ENCODE measurements around the gene AQP5. TPM values are rescaled to one million over a fixed set of nuclear protein-coding genes. Genes with fewer than 3 reads are reported as not detected.
"Not testable (repeated sequence)": the region's sequence is repeated elsewhere in the genome, so short reads cannot be mapped to it uniquely, and the experiment has no call there.

Gene AQP5
- polyA plus RNA-seq, 1 donor, result 1.2 TPM

DNA sequence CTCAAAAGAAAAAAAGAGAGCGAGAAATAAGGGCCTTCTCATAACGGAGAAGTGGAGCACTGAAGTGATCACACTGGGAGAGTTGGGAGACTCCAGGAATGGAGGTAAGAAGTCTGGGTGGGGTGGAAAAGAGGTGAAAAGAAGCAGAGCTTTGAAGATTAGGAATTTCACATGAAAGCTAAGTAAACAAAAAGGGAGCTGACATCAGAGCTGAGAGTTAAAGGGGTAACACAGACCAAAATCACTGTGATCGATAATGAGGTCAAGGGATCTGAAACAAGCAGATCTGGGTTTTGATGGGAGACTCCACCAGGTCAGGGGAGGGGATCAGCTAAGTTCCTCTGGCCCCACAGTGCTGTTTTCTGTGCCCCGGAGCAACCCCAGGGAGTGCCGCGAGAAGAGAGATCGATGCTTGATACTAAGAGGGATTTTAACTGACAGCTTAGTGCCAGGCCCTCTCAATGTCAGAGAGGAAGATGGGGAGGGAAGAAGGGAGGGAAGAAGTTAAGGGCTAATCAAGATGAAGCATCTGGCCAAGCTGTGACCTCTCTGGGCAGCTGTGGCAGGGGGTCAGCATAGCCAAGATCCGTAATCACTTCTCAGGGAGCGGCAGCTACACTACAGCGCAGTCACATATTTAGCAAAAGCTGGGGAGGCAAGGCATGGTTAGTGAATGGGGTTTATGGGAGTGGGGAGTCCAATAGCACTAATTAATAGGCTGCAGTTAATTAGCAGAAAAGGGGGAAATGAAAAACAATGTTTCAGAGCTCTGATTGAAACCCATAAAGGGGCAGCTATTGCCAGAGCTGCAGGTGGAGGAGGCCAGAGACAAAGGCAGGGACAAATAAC lies 19.1 kb downstream of the AQP5 start:
- no peak for DNase-seq

DNA sequence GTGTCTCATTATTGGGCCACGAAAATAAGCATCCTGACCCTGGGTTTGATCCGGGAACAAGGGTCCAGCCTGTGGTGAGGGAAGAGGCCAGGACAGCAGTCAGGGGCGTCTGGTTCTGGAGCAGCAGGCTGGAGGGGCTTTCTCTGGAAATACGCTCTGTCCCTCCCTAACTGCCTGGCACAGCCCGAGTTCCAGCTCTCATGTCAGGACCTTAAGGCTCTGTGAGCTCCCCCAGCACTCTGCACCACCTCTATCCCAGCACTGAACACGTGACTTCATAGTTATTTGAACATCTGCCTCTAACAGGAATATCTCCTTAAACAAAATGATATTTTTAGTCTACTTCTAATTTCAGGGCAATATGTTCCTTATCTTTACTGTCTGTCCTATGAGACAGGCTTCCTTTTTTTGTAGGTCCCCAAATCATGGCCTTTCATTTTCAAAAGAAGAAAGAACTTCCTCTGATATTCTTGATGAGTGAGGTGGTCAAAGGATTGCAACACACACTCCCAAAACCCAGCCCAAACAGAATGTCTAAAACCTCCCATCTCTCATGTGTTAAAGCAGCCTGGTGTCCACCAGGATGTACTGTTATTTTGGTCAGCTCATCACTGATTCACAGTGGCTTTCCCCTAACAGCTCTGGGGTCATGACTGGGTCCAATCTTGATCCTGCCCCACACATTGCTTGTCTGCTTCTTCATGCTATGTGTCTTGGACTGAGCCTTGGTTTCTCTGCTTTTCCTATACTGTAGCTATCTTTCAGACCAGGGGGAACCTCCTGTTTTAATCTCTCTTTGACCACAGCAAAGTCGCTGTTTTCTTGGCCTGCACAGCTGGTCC lies 20.8 kb downstream of the AQP5 start:
- no peak for DNase-seq

DNA sequence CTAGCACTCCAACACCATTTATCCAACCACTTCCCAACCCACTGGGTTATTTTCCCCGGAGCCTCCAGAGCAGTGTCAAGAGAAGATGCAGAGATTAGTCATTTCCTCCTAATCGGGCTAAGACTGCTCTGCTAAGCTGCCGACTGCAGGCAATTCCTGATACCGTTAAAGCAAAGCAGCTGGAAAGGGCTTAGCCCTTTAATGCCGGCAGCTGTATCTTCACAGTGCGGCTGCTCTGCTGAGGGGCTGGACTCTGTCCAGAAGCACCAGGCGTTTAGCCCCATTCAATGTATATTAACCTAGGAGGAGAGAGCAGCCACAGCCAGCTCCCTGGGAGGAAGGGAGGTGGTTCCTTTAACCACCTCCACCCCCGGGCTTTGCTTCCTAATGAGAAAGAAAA lies 22.2 kb downstream of the AQP5 start:
- DNase-seq, result no peak

DNA sequence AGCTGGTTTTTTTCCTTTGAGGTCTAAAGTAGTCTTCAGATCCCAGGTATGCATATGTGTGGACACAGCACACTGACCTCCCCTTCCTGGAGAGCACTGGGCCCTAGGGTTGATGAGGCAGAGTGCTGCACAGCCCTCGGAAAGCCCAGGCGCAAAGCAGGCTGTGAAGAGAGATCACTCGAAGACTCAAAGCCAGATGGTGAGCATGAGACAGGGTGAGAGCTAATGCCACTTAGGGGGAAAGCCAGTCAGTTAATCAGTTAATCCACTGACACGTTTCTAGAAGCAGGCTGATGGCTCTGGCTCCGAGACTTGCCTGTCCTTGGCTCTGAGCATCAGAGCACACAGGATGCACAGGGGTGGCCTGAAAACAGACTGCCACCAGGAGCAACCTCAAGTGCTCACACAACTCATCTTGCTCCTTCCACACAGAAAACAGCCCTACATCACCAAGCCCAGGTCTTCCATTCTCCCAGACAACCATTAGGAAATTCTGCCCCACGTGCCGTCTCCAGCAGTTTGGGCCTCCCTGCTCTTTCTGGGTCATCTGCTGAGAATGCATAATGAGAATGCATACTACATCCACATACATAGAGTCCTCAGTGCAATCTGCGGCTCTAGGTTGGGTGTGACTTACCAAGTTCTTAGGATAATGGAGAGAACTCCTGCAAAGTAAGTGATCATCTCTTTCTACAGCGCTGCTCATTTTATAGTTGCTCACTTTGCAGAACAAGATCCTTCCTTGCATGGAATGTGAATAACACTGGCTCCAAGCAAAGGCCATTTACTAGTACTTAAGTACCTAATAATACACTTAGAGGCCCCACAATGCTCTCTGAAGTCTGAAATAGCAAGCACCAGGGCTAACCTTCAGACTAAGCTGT lies 23.0 kb downstream of the AQP5 start:
- DNase-seq, result no peak

DNA sequence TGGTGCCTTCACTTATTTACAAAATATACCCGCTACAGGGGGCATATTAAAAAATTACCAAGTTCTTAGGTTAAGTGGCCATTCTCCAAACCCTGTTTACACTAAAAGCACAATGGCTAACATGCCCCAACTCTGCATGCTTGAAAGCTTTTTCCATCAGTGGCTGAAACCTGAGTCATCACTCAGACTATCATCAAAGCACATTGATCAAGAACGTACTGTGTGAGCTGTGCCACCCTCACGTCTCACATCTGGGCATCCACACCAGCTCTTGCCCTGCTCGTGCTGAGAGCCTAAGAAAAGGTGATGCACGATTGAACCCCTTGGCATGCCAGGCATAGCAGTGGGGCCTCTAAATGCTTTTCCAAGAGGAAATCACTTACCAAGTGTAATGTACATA lies 24.3 kb downstream of the AQP5 start:
- DNase-seq, result no peak

DNA sequence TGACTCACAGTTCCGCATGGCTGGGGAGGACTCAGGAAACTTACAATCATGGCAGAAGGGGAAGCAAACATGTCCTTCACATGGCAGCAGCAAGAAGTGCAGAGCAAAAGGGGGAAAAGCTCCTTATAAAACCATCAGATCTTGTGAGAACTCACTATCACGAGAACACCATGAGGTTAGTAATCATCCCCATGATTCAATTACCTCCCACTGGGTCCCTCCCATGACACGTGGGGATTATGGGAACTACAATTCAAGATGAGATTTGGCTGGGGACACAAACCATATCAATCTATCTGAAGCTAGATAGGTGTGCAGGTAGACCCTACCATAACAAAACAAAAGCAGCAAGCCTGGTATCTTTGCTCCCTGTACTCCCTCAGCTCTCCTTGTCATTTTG lies 24.8 kb downstream of the AQP5 start:
- DNase-seq, result not testable (repeated sequence)

DNA sequence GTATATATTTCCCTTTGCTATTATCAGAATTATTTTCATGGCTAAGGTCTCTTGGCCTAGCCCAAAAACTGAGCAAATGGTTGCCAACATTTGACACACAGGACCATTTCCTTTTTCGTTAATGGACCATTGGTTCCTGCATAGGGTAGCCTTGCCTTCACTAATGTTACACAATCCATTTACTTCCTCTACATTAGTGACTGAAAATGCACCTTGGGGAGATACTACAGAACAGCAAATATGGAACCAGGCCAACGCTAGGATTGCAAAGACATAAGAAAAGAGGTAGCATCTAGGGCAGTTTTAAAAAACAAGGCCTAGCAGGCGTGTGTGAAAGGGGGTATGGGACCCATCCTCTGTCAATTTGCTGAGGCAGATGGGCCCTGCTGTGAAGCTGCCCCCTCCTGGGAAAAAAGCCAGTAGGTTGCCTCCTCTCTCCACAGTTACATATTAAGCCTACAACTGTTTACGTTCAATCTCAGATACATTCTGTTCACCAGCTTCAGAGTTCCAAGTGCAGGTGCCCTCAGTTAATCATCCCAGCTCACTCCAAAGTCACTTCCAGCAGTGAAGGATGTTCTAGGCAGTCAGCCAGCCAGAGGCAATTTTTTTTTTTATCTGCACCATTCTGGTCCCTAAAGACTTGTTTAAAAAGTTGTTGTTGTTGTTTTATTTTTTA lies 26.1 kb downstream of the AQP5 start:
- DNase-seq, result no peak

DNA sequence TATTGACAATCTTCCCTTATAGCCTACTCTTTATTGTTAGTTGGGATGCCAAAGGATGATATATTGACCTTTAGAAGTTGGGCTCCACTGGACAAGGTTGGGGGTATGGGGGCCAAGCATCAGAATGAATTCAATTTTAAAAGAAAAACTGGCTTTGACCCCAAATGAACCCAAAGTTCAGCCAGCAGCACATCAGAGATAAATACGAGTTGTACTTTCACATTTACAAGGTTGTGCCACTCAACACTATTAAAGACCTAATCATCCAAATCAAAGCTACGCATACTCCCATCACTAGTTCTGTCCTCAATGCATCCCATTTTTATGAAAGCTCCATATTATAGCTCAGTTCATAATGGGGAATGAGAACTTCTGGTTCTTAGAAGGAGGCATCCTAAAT lies 27.7 kb downstream of the AQP5 start:
- not testable (repeated sequence) for DNase-seq

DNA sequence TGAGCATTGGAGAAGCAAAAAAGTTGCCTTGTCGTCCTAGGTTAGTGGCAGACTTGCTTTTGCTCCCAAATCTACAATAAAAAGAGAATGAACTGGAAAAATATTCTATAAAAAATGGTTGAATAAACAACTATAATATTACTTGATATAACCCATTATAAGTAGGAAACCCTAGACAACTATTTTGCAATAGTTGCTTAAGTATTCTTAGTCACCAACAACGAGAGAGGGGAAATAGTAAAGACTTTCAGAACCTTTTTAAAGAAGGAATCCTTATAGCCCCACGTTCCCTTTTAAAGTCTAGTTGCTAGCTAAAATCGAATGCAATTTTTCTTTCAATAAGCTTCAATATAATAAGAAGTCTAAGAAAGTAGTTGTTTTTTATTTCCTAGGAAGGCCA lies 28.6 kb downstream of the AQP5 start:
- no peak for DNase-seq

DNA sequence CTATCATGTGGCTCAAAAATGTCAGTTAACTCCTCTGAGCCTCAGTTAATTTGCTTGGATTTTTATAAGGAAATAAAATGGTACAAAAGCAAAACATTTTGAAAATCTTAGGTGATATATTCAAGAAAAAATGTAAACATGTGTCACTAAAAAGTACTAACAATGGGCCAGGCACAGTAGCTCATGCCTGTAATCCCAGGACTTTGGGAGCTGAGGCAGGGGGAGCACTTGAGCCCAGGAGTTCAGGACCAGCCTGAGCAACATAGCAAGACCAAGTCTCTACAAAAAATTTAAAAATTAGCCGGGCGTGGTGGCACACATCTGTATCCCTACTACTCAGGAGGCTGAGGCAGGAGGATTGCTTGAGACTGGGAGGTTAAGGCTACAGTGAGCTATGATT lies 36.8 kb downstream of the AQP5 start:
- no peak for DNase-seq

DNA sequence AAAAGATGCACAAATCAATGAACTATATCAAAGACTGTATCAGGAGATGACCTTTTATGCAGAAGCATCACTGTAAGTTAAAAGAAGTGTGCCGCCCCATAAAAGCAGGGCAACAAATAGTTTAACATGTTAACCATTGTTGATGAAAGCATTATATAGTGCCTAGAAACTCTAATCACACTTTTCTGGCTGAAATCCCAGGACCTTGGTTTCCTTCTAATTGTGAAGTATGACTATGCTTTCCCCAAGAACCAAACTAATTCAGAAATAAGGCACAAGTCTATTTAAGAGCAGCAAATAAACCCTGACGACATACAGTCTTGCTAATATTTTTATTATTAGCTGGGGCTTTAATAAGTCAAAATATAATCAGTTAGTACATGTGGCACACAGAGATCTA lies 41.9 kb downstream of the AQP5 start:
- no peak for DNase-seq

DNA sequence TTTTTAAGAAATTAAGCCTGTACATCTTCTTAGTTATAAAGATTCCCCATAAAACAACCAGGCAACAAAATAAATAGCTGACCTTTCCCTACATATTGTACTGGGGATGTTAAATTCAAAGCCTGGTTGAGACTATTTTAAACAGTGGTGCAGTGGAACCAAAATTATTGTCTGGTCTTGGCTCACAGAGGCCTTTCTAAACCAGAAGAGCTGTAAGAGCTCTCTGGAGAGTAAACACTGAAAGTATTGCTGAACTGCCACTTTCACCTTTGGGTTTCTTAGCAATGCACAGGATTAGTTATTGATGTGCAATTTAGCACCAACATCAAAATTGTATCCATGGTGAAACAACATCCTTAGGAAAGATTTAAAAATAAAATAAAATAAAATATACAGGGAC lies 43.0 kb downstream of the AQP5 start:
- DNase-seq, result no peak

DNA sequence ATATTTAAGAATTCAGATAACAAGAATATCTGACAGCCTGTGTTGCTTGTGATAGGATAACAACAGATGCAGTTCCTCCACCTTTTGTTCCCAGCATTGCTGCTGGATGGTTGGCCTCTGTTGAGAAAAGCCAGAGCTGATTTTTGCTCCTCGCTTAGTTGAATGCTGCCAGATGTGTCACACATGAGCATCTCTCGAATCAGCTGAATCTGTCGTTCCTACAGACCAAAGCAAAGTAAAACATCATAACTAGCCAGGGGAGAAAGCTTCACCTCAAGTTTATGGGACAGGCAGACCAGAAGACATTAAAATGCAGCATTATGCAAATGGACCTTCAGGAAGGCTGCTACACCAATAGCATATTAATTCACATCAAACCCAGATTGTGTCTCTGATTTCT lies 43.5 kb downstream of the AQP5 start:
- DNase-seq, result no peak

DNA sequence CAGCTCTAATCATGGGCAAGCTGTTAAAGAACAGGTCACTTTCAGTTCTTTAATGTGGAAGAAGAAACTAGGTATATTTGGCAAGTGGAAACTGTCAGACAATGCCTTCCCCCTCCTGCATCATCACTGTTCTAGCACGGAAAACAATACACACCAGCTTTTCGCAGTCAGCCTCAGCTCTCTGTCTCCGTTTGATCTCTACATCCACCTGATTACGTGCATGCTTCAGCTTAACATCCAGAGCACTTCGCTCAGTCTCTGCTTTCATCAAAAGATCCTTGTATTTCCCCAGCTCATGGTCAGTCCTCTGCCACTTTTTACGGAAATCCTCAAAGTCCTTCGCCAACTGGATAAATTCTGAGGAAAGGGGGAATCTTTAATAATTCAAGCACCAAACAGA lies 44.6 kb downstream of the AQP5 start:
- DNase-seq, result no peak

DNA sequence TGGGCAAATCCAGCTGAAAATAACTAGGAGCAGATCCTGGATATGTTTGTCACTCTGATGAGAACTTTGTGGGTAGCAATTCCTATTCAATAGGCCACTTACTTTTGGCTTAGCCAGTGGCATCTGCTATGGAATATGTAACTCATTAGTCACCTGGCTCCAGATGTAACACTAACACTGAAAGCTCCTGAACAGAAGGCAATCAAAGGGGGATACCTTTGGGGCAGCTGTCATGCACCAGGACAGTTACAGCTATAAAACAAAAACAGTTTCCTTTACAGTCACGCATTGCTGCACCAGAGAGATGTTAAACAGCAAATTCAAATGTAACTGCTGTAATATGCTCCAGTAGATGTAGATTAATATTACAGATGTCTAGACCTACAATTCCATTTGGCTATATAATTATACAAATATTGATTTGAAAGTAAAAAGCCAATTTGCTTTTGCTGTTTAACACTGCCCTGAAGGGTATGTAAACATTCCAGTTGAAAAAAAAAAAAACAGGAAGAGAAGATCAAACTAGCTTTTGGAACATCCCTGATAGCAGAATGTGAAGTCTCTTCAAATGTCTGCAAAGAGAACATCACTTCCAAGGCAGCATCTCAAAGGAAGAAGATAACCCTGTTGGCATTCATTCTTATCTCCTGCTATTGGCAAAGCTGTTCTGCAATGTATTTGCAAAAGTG lies 45.2 kb downstream of the AQP5 start:
- DNase-seq, result no peak

DNA sequence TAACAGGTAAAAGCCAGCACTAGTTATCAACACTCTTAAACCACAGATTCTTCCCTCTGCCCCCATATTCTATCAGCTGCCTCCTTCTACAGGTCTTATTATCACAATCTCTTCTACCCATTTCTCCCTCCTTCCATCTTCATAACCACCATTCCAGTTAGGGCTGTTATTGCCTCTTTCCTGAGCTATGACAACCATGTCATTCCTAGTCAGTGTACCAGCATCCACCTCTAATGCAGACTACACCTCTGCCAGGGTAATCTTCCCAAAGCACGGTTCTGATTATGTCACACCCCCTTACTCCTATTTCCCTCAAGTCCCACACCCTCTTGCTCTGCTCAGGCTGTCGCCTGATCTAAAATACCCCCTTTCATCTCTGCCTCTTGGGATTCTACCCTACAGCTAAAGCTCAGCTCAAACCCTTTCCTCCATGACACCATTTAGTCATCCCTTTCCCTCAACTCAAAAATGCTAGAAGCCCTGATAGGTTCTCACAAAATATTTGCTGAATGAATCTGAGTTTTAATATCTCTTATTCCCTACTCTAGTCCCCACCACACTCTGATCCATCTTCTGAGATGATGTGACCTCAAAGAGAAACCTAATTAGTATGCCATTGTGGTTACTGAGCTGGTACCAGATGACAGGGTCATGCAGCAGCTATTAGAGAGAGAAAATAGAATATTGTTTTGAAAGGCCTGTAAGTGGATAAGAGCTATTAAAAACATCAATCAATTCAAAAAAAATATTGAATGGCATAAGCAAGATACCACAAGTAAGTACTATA lies 51.9 kb downstream of the AQP5 start:
- DNase-seq, result no peak

DNA sequence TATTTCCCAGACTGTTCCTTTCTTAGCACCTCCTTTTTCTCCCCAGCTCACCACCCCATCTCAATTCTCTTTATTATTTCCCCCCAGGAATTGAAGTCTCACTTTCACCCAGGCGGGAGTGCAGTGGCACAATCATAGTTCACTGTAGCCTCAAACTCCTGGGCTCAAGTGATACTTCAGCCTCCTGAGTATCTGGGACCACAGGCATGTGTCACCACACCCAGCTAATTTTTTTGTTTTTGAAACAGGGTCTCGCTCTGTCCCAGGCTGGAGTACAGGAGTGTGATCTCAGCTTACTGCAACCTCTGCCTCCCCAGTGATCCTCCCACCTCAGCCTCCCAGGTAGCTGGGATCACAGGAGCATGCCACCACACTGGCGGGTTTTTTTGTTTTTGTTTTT lies 52.7 kb downstream of the AQP5 start:
- DNase-seq, result no peak
